ENCODE measurements around the gene TTC19.
"Not testable (repeated sequence)": the region's sequence is repeated elsewhere in the genome, so short reads cannot be mapped to it uniquely, and the experiment has no call there.

Gene TTC19

DNA sequence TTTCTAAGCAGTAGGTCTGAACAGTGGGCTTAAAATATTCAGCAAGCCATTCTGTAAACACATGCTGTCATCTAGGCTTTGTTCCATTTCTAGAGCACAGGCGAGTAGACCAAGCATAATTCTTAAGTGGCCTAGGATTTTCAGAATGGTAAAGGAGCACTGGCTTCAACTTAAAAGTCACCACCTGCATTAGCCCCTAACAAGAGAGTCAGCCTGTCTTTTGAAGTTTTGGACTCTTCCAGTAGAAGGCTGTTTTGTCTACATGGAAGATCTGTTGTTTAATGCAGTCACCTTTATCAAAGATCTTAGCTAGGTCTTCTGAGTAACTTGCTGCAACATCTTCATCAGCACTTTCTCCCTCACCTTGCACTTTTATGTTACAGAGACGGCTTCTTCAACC is 36.6 kb downstream of the TTC19 start:
- no peak for DNase-seq

DNA sequence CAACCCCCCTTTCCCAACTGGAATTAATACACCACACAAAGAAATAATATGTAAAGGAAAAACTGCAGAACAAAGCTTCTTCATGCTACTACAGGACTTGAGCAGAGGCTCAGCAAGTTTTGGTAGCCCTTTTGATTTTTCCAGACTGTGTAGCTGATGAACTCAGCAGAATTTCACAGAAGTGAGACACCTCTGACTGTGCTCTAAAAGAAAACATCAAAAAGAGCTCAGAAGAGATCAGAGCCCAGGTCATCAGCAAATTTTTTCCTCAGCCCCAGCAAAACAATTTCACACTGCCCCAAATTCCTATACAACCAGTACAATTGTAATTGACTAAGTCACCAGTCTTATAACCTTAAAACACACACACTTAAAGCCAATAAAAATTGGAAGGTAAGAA is 38.0 kb downstream of the TTC19 start:
- no peak for DNase-seq

DNA sequence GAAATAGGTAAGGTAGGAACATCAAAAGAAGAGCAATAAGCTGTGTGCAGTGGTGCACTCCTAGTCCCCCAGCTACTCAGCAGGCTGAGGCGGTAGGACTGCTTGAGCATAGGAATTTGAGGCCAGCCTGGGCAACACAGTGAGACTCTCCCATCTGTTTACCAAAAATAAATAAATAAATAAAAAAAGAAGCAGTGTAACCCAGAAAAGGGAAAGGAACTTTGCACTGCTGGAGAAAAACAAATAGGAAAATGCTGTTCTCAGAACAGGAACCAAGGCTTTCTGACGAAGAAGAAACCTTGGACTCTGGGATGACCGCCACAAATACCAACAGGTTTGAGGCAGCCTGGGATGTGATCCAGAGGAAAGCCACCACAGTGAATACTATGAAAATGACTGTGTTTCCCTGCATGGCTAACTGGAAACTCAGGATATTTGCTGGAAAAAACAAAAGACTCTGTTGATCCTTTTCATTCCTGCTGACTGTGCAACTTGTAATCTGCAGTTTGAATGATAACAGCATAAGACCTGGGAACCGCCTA is 41.2 kb downstream of the TTC19 start:
- DNase-seq = no peak

DNA sequence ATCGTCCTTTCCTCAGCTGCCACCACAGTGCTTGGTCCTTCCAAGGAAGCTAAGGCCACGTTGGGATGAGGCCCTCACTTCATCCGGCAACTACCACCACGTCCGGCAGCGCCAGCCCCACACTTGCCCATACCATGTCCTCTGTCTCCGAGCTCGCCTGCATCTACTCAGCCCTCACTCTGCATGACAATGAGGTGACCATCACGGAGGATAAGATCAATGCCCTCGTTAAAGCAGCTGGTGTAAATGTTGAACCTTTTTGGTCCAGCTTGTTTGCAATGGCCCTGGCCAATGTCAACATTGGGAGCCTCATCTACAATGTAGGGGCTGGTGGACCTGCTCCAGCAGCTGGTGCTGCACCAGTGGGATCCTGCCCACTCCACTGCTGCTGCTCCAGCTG is 44.9 kb downstream of the TTC19 start:
- no peak for DNase-seq

DNA sequence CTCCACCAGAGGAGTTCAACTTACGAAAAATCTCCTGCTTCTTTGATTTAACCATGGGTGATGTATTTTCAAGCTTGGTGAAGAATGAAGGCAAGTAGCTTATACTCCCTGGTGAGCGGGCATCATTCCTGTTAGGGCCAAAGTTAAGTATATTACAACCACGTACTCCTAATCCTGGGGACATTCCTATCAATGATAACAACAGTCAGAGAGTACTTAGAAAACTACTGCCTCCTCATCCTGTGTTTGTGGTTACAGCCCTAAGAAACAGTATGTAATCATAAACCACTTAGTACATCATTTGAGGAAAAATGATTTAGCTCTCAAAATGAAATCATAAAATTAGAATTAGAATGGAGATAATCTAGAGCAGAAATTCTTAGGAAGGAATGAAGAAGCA is 47.3 kb downstream of the TTC19 start:
- no peak for DNase-seq

DNA sequence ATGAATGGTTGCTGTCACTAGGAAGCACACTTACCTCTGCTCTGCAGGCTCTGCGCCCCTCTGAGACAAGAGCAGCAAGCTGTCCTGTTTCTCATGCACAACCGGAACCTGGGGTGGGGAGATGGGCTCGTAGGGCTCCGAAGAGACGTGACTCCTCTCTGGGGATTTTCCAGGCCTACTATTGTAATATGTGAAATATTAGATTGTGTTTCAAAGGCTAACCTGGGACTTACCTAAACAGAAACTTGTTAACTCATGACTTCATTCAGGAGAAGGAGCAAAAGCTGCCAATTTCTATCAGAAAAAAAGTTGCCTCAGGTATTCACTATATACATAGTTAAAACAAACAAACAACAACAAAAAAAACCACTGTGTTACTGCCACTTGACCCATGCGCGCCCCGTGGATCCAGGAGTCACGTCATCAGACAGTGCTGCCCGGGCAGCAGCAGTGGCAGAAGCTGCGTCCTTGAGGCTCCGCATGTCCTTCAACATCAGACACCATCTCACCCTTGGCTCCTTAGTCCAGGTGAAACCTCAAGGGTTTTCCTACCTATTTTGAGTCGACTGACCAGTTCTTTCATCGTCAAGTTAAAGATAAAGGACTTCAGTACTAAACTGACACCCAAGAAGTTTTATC is 49.3 kb downstream of the TTC19 start:
- DNase-seq = no peak

DNA sequence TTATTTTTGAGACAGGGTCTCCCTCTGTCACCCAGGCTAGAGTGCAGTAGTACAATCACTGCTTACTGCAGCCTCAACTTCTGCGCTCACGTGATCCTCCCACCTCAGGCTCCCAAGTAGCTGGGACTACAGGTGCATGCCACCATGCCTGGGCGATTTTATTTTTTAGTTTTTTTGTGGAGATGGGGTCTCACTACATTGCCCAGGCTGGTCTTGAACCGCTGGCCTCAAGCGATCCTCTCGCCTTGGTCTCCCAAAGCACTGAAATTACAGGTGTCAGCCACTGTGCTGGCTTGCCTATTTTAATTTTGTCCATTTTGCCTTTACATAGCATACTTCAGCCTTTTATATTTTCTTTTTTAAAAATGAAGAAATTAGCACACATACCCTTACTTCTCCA is 51.2 kb downstream of the TTC19 start:
- DNase-seq = no peak

DNA sequence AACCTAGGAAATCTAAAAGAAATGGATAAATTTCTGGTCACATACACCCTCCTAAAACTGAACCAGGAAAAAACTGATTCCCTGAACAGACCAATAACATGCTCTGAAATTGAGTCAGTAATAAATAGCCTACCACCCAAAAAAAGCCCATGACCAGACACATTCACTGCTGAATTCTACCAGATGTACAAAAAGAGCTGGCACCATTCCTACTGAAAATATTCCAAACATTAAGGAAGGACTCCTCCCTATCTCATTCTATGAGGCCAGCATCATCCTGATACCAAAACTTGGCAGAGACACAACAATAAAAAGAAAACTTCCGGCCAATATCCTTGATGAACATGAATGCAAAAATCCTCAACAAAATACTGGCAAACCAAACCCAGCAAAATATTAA is 52.9 kb downstream of the TTC19 start:
- no peak for DNase-seq

DNA sequence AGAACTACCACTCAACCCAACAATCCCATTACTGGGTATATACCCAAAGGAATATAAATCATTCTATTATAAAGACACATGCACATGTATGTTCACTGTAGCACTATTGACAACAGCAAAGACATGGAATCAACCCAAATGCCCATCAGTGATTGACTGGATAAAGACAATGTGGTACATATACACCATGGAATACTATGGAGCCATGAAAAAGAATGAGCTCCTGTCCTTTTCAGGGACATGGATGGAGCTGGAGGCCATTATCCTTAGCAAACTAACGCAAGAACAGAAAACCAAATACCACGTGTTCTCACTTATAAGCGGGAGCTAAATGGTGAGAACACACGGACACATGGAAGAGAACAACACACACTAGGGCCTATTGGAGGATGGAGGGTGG is 55.5 kb downstream of the TTC19 start:
- not testable (repeated sequence) for DNase-seq

DNA sequence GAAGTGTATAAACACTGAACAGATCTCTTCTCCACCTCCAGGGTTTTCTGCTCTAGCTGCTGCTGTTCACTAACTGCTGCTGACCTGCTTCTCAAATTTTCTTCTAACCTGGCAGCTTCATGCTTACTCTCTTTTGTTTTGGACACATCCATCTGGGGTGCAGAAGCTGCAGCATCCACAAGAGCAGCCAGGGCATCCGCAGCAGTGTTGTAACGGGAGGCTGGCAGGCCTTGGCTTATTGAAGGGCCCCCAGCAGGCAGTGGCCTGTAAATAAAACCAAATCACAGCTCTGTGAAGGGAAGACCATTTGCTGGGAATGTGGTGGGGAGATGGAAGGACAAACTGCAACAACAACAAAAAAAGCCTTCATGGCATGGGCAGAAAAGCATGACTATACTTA is 62.0 kb downstream of the TTC19 start:
- DNase-seq = no peak

DNA sequence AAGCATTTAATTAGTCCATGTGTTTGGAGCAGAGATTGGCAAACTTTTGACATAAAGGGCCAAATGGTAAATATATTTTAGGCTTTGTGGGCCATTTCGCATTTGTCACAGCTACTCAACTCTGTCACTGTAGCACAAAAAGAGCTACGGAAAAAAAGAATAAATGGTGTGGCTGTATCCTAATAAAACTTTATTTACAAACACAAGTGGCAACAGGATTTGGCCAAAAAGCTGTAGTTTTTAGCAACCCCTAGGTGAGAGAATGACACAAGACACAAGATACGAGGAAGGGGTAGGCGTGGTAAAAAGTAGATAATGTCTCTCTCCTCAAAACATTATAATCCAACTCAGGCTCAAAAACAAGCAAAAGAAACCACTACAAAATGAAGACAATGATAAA is 66.5 kb downstream of the TTC19 start:
- no peak for DNase-seq

DNA sequence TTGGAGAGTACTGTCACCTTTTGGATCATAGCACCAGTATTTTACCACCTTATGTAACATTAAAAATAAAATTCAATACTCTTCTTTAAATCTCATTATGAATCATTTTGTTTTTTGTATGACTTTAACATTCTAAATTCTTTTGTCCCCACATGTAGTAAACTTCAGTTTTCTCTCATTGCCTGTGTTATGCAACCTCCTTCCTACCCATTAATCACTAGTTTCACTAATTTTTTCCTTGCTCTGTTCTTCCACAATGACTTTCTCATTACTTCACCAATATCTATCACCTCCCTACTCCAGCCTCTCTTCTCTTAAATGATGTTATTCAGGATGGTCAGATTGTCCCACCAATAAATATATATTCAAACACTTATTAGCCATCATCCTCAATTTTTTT is 68.7 kb downstream of the TTC19 start:
- DNase-seq = no peak

DNA sequence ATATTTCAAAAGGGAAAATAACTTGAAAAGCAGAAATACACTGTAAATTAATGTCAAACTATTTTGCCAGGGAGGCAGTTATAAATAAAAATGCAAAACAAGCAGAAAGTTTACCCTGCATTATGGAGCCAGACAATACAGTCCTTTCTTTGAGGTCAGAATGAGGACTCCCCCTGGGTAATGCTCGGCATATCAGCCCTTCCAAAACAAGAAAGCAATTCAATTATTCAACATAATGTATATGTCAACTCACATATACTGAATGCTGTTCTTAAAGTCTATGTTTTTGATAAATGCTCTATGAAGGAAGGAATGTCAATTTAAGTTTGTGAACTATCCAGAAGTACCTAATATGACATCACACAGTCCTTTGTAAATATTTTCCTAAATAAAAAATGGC is 72.4 kb downstream of the TTC19 start:
- no peak for DNase-seq

DNA sequence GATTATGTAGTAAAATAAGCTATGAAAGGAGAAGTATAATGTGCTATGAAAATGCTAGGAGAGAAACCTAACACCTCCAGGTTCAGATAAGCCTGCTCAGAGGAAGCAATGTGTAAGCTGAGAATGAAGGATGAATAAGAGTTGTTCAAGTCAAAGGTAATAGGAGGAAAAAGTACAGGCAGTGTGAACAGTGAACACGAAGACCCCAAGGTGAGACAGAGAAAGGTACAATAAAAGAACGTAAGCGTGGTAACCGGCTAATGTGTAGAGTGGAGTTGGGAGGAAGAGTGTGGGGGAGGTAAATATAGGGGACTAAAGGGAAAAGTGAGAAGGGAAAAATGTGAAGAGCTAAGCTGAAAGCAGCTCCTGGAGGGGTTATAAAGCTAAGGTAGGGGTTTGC is 74.2 kb downstream of the TTC19 start:
- DNase-seq = no peak

DNA sequence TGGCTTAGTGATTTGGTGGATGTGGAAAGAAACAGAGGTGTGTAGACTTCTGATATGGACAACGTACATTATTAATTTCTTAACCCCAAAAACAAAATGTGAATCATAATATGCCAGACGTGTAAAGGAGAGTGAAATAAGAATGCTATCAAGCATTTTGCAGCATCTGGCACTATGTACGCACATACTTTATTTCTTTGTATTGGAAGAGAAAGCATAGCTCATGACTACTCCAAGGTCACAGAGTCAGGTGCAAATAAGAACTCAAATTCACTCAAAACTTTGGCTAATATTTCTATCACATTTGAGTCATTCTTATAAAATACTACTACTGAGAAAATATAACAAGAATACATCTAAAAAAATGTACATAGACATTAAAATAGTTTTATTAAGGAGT is 74.8 kb downstream of the TTC19 start:
- DNase-seq = no peak

DNA sequence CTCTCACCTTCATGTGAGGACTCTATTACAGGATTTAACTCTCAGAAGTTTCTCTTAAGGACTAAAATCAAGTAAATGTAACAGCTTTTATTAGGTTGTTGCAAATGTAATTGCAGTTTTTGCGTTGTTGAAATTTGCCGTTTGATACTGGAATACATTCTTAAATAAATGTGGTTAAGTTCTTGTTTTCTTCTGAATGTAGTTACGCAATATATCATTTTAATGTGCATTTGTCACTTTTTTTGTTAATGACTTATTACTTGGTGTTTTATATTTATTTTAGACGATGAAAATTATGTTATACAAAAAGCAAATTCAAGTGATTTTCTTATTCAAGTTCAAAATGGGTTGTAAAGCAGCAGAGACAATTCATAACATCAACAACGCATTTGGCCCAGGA is 76.3 kb downstream of the TTC19 start:
- DNase-seq = no peak
